ENCODE data around the gene LBH. TPM values are rescaled to one million over a fixed set of nuclear protein-coding genes. Genes with fewer than 3 reads are reported as not detected.

LBH gene
- total RNA-seq, 4 donors from 2014 or later = 13.4 to 72.0 (median 42.6) TPM

- peak in 1 of 2 donors; percentile 76 for DNase-seq (ENCODE audit: low spot score in 2 of 2)
- H3K4me3 ChIP-seq (ENCODE audit: low read depth, poor library complexity, severe bottlenecking) = no peak overlapping the region
- TF ChIP-seq CTCF (IDR thresholded peaks at IDR 0.05) = no peak
- no peak for TF ChIP-seq POLR2A (IDR thresholded peaks at IDR 0.05)
- WGBS, 2 donors = 70 to 76% methylated on average over 9 of the region's 9 CpGs
- intact Hi-C loops (cut with DNase I; ENCODE audit: low total_unique reads) = no loop called here
Observed at GRCh38 chr2:30206461-30207430, 24.6 kb upstream of the LBH start.

GRCh38 chr2:30208453-30208852 is 22.9 kb upstream of the LBH start:
- DNase-seq (ENCODE audit: low spot score in 2 of 2) = peak in 1 of 2 donors; percentile 87
- intact Hi-C loops (cut with DNase I; ENCODE audit: low total_unique reads) = loop anchor here (2.0 kb wide), 1 partner anchor 498 kb away; no protein-coding TSS in a partner anchor
- no peak for TF ChIP-seq POLR2A (IDR thresholded peaks at IDR 0.05)
- TF ChIP-seq CTCF (IDR thresholded peaks at IDR 0.05) = peak in 1 of 3 donors; percentile 61
- H3K4me3 ChIP-seq (ENCODE audit: low read depth, poor library complexity, severe bottlenecking) = no peak overlapping the region
- 0 to 3% methylated on average over 2 of the region's 2 CpGs for WGBS, 2 donors

- intact Hi-C loops (cut with DNase I; ENCODE audit: low total_unique reads) = loop anchor here (2.0 kb wide), 1 partner anchor 498 kb away; no protein-coding TSS in a partner anchor
- WGBS, 2 donors = 83 to 95% methylated on average over 2 of the region's 2 CpGs
Observed at GRCh38 chr2:30209227-30209626, 22.1 kb upstream of the LBH start.

GRCh38 chr2:30213326-30213725 is 18.0 kb upstream of the LBH start:
- TF ChIP-seq POLR2A (IDR thresholded peaks at IDR 0.05) (no peak), CTCF (IDR thresholded peaks at IDR 0.05) (no peak)
- peak in 1 of 2 donors; percentile 59 for DNase-seq (ENCODE audit: low spot score in 2 of 2)
- 93 to 96% methylated on average over 11 of the region's 11 CpGs for WGBS, 2 donors
- intact Hi-C loops (cut with DNase I; ENCODE audit: low total_unique reads) = no loop called here
- H3K4me3 ChIP-seq (ENCODE audit: low read depth, poor library complexity, severe bottlenecking) = no peak overlapping the region

More at GRCh38 chr2:30209227-30209626, 22.1 kb upstream of the LBH start:
- DNase-seq (ENCODE audit: low spot score in 2 of 2) = peak in 1 of 2 donors; percentile 3
- H3K4me3 ChIP-seq (ENCODE audit: low read depth, poor library complexity, severe bottlenecking) = no peak overlapping the region
- TF ChIP-seq CTCF (IDR thresholded peaks at IDR 0.05) (no peak), POLR2A (IDR thresholded peaks at IDR 0.05) (no peak)

GRCh38 chr2:30213907-30214463 is 17.3 kb upstream of the LBH start:
- 96 to 97% methylated on average over 7 of the region's 7 CpGs for WGBS, 2 donors

More at GRCh38 chr2:30213907-30214463, 17.3 kb upstream of the LBH start:
- intact Hi-C loops (cut with DNase I; ENCODE audit: low total_unique reads) = no loop called here
- no peak for DNase-seq (ENCODE audit: low spot score in 2 of 2)
- H3K4me3 ChIP-seq (ENCODE audit: low read depth, poor library complexity, severe bottlenecking) = no peak overlapping the region
- TF ChIP-seq CTCF (IDR thresholded peaks at IDR 0.05) (no peak), POLR2A (IDR thresholded peaks at IDR 0.05) (no peak)

Data from lower leg skin (tissue), 4 donors.